PC-9 (cell line): ENCODE measurements around the gene PLXNC1.

ENCODE experiments used
- EZH2 ChIP-seq: fragments of 200-600 bp; sonication (generic); IDR thresholded peaks from 2 replicates; pipeline ENCODE4 v1.8.0; 2017; ENCODE audit warnings: antibody characterized with exemption, low read depth
- TF ChIP-seq, protein P1 (sequence below): fragments of 200-600 bp; sonication (generic); conservative IDR thresholded peaks from 2 replicates; pipeline ENCODE4 v1.6.1; 2017; ENCODE audit warnings: mixed run types, antibody characterized with exemption, mild to moderate bottlenecking, moderate library complexity

DNA sequence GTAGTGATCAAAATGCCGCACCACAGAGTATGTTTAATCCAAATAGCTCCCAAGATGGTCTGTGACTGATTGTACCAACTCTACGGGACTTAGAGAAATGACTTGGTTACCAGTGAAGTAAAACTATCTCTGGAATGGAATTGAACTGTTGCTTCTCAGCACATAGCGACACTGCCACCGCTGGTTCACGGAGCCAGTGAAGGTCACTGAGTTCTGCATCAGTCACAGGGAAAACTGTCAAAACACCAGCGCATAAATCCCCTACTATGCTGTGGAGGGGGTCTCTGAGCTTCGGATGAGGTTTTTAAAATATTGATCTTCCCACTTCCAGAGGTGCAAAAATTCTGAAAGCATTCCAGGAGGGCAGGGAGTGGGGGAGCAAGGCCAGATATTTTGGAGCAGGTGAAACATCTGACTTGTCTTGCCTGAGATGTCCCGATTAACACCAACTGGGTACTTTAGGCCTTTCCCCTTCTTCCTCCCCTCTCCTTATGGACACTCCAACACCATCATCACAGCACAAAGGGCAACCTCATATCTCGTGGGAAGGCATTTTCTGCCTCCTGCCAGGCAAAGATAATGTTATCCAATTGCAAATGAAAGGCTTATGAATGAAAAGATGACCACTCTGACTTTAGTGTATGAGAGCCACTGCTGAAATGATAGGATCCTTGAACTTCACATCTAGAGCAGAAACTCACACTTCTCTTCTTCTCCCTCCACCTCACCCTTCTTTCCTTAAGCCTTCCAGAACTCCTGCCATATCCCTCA is 2.0 kb upstream of the PLXNC1 start:
- TF ChIP-seq, protein P1, sequence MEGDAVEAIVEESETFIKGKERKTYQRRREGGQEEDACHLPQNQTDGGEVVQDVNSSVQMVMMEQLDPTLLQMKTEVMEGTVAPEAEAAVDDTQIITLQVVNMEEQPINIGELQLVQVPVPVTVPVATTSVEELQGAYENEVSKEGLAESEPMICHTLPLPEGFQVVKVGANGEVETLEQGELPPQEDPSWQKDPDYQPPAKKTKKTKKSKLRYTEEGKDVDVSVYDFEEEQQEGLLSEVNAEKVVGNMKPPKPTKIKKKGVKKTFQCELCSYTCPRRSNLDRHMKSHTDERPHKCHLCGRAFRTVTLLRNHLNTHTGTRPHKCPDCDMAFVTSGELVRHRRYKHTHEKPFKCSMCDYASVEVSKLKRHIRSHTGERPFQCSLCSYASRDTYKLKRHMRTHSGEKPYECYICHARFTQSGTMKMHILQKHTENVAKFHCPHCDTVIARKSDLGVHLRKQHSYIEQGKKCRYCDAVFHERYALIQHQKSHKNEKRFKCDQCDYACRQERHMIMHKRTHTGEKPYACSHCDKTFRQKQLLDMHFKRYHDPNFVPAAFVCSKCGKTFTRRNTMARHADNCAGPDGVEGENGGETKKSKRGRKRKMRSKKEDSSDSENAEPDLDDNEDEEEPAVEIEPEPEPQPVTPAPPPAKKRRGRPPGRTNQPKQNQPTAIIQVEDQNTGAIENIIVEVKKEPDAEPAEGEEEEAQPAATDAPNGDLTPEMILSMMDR, result no peak
- no peak for TF ChIP-seq EZH2
